HUES64 (cell line): ENCODE results near the gene ACTN1.
"Not testable (repeated sequence)": the region's sequence is repeated elsewhere in the genome, so short reads cannot be mapped to it uniquely, and the experiment has no call there.

Experiments used
- H3K27ac ChIP-seq: 2 replicates; pipeline ENCODE4 v1.7.0; 2013; ENCODE audit warnings: low read depth, low read length, inconsistent platforms
- H3K27me3 ChIP-seq: 2 replicates; pipeline ENCODE4 v1.6.1; 2013; ENCODE audit warnings: mild to moderate bottlenecking, low read length; ENCODE audit not compliant: insufficient read depth
- H3K36me3 ChIP-seq: 2 replicates; pipeline ENCODE4 v1.6.1; 2013; ENCODE audit warnings: mild to moderate bottlenecking, low read length; ENCODE audit not compliant: insufficient read depth
- H3K4me1 ChIP-seq: 2 replicates; pipeline ENCODE4 v1.6.1; 2013; ENCODE audit warnings: mild to moderate bottlenecking, low read length, moderate library complexity; ENCODE audit not compliant: insufficient read depth
- H3K4me3 ChIP-seq: 2 replicates; pipeline ENCODE4 v1.5.1; 2013; ENCODE audit warnings: mild to moderate bottlenecking, low read length, moderate library complexity
- H3K9ac ChIP-seq: 2 replicates; pipeline ENCODE4 v1.6.1; 2013; ENCODE audit warnings: mild to moderate bottlenecking, low read depth, low read length
- H3K9me3 ChIP-seq: 2 replicates; pipeline ENCODE4 v1.6.1; 2013; ENCODE audit warnings: low read depth, low read length; ENCODE audit not compliant: insufficient read depth
- WGBS: fragments of 150-250, 120-280 bp; methylation state at CpG from one replicate; pipeline ENCODE4 v1.1.7; 2013; ENCODE audit warnings: missing lambda C conversion rate; 5-methylcytosine and 5-hydroxymethylcytosine counted together

The ACTN1 gene

DNA sequence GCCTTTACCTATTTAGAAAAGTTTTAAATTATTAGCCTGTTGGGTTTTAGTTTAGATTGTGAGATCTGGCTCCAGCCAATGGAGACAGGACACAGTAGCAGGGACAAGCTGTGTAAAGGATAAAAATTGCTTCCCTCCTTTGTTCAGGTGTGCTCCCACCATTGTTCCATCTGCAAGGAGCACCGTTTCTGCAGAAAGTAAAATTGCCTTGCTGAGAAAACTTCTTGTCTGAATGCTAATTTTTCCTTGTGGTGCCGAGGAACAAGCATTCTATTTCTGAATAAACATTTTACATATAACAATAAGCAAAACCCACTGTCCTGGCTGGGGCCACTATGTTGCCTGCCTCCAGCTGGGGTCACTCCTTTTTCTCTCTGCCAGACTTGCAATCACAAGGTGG is 113.6 kb downstream of the ACTN1 start:
- no peak overlapping the region for H3K27ac ChIP-seq
- WGBS, result 91% methylated on average over 2 of the region's 2 CpGs
- H3K4me1 ChIP-seq, result no peaks in the 10 kb centered on the region
- H3K27me3 ChIP-seq, result no peaks in the 10 kb centered on the region
- no peak overlapping the region for H3K9ac ChIP-seq
- peaks cover 13% of the 10 kb centered on the region; the same call in 1 of the 2 replicates for H3K9me3 ChIP-seq
- no peak overlapping the region for H3K4me3 ChIP-seq
- peaks cover 2% of the 10 kb centered on the region; the same call in 1 of the 2 replicates for H3K36me3 ChIP-seq

DNA sequence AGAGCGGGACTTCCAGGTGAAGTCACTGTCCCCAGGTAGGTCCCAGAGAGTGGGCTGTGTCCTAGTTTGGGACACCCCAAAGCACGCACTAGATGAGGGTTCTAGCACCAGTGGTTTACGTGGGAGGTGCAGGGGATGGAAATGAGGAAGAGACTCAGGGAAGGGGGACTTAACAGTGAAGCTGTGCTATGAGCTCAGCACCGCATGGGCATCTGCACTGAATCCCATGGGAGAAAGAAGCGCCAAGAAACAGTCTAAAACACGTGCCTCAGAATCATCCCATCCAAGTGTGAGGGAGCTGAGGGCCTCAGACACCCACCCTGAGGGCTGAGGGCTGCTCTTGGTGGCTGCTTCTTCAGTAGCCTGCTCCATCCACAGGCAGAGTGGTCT is 114.7 kb downstream of the ACTN1 start:
- Histone ChIP-seq H3K4me3 (no peak overlapping the region), H3K9ac (no peak overlapping the region), H3K4me1 (no peaks in the 10 kb centered on the region), H3K36me3 (peaks cover 2% of the 10 kb centered on the region; the same call in 1 of the 2 replicates), H3K9me3 (peaks cover 13% of the 10 kb centered on the region; the same call in 1 of the 2 replicates), H3K27ac (no peak overlapping the region), H3K27me3 (no peaks in the 10 kb centered on the region)
- 94% methylated on average over 6 of the region's 6 CpGs for WGBS

DNA sequence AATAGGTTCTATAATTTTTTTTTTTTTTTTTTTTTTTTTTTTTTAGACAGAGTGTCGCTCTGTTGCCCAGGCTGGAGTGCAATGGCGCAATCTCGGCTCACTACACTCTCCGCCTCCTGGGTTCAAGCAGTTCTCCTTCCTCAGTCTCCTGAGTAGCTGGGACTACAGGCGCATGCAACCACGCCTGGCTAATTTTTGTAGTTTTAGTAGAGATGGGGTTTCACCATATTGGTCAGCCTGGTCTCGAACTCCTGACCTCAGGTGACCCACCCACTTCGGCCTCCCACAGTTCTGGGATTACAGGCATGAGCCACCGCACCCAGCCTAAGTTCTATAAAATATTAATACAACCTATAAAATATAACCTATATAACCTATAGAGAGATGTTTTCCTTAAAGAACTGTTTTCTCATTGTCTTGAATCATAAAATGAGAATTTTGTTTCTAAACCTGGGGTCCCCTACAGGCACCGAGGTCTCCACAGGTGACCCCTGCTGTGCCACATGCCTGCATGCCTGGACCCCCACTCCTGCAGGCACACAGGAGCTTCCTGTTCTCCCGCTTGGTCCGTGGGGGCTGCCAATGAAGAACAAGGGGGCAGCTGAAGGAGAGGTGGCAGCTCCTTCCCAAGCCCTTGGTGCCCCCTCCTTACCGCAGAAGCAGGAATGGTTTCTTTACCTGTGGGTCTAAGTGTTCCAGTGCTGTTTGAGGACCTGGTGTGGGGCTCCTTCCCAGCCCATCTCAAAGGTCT is 115.3 kb downstream of the ACTN1 start:
- no peak overlapping the region for H3K9ac ChIP-seq
- H3K9me3 ChIP-seq, result peaks cover 13% of the 10 kb centered on the region; the same call in 1 of the 2 replicates
- H3K4me1 ChIP-seq, result no peaks in the 10 kb centered on the region
- peaks cover 2% of the 10 kb centered on the region; the same call in 1 of the 2 replicates for H3K36me3 ChIP-seq
- H3K4me3 ChIP-seq, result no peak overlapping the region
- WGBS, result 94% methylated on average over 12 of the region's 13 CpGs
- no peaks in the 10 kb centered on the region for H3K27me3 ChIP-seq
- H3K27ac ChIP-seq, result no peak overlapping the region

DNA sequence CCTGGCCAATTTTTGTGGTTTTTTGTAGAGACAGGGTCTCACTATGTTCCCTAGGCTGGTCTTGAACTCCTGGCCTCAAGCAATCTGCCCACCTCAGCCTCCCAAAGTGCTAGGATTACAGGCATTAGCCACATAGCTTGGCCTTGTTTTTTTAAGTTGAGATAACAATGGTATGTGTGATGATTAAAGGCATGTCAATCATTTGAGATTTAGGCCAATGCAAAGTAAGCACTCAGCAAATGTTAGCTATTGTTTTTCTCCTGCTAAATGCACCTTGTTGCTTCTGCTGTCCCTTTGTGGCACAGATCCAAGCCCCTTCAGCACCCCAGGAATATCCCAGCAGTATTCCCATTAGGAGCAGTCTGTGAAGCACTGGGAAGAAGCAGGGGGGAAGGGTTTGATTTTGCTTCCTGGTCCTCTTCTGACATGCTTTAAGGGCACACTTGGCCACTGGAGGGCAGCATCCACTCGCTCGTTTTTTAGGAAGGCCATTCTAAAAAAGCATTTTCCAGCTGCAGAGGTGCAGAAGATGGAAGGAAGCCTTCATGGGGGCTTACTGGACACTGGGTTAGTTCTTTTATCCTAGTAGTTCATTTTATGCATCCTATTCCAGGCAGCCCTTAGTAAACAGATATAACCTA is 116.0 kb downstream of the ACTN1 start:
- Histone ChIP-seq H3K27ac (no peak overlapping the region), H3K36me3 (peaks cover 2% of the 10 kb centered on the region; the same call in 1 of the 2 replicates), H3K4me1 (no peaks in the 10 kb centered on the region), H3K4me3 (no peak overlapping the region), H3K27me3 (no peaks in the 10 kb centered on the region), H3K9me3 (peaks cover 13% of the 10 kb centered on the region; the same call in 1 of the 2 replicates), H3K9ac (no peak overlapping the region)
- 2% methylated on average over 2 of the region's 2 CpGs for WGBS

DNA sequence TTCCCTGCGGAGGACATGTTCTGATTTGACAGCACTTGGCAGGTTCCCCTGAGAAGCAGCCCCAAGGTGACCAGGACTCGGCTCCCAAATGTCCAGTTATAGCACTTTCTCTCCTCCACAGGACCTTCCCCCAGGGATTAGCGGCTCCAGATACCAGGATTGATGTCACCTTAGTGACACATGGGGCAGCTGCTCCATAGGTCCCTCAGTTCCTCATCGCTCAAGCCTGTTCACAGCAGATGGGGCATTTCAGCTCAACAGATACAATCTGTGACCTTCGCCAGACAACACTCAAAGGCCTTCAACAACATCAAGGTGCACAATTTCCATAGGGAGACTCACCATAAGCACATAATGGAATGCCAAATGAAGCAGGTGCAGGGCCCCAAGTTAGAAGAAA is 118.3 kb downstream of the ACTN1 start:
- peaks cover 12% of the 10 kb centered on the region; the same call in 1 of the 2 replicates for H3K9me3 ChIP-seq
- H3K27me3 ChIP-seq, result no peaks in the 10 kb centered on the region
- H3K9ac ChIP-seq, result no peak overlapping the region
- H3K36me3 ChIP-seq, result peaks cover 2% of the 10 kb centered on the region; the same call in 1 of the 2 replicates
- no peak overlapping the region for H3K27ac ChIP-seq
- 91% methylated on average over 5 of the region's 5 CpGs for WGBS
- no peak overlapping the region for H3K4me3 ChIP-seq
- no peaks in the 10 kb centered on the region for H3K4me1 ChIP-seq

DNA sequence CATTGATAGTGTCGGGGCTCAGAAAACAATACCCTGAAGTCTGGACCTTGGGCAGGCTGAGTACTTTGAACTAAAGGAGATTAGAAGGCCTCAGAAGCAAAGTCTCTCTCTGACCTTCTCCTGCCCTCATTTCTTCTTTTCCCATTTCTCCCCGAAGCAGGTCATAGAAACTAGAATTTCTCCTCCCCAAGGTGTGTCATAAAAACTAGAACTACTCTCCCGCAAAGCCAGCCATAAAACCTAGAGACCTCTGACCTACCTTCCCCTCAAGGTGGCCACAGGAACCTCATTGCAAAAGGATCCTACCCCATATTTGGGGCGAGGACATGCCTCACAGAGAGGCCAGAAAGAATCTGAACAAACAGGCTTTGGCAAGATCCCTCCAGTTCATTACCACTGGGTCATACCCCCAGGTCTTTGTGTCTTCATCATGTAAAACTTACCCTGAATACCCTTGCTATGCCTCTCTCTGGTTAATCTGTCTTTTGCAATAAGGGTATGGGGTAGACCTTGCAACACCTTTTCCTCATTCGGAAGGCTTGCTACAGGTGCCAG is 121.5 kb downstream of the ACTN1 start:
- WGBS, result 91% methylated on average over 5 of the region's 5 CpGs

DNA sequence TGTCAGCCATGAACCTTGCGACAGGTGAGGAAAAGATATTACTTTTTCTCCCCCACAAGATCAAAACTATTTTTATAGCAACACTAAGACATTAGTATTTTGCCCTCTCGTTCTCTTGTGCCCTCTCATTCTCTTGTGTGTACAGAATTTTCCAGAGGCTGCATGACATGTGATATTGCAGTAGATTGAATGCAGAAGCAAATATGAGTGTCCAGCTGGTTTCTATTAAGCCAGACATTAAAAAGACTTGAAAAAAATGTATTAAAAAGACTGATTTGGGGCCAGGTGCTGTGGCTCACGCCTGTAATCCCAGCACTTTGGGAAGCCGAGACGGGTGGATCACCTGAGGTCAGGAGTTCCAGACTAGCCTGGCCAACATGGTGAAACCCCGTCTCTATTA is 122.5 kb downstream of the ACTN1 start:
- H3K27me3 ChIP-seq, result no peaks in the 10 kb centered on the region
- no peak overlapping the region for H3K4me3 ChIP-seq
- WGBS, result 98% methylated on average over 6 of the region's 6 CpGs
- no peaks in the 10 kb centered on the region for H3K36me3 ChIP-seq
- peaks cover 5% of the 10 kb centered on the region; the same call in 1 of the 2 replicates for H3K9me3 ChIP-seq
- H3K4me1 ChIP-seq, result no peaks in the 10 kb centered on the region
- no peak overlapping the region for H3K9ac ChIP-seq
- no peak overlapping the region for H3K27ac ChIP-seq

More for the DNA sequence above, 121.5 kb downstream of the ACTN1 start:
- Histone ChIP-seq H3K9ac (no peak overlapping the region), H3K4me1 (no peaks in the 10 kb centered on the region), H3K4me3 (no peak overlapping the region), H3K9me3 (peaks cover under 1% of the 10 kb centered on the region; the same call in 1 of the 2 replicates), H3K36me3 (no peaks in the 10 kb centered on the region), H3K27ac (no peak overlapping the region), H3K27me3 (no peaks in the 10 kb centered on the region)

DNA sequence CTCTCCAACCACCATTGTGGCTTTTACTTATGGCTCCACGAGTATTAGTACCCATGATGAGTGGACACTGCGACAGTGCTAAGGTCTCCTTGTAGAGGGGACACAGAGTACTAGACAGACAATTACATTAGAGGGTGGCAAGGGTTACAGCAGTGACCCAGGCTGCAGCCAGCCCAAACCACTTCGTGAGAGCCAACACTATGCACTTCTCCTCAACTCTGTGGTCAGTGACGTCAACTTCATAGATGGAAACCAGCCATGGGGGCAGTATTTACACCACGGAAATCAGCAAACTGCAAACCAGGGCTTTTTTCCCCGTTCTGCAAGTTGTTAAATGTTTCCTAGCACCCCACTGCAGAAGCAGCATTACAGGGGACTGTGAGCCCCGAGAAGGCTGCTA is 124.7 kb downstream of the ACTN1 start:
- Histone ChIP-seq H3K4me3 (no peak overlapping the region), H3K27ac (no peak overlapping the region), H3K4me1 (no peaks in the 10 kb centered on the region), H3K27me3 (no peaks in the 10 kb centered on the region), H3K9me3 (peaks cover 5% of the 10 kb centered on the region; the same call in 1 of the 2 replicates), H3K9ac (no peak overlapping the region), H3K36me3 (no peaks in the 10 kb centered on the region)
- 90% methylated on average over 7 of the region's 7 CpGs for WGBS

DNA sequence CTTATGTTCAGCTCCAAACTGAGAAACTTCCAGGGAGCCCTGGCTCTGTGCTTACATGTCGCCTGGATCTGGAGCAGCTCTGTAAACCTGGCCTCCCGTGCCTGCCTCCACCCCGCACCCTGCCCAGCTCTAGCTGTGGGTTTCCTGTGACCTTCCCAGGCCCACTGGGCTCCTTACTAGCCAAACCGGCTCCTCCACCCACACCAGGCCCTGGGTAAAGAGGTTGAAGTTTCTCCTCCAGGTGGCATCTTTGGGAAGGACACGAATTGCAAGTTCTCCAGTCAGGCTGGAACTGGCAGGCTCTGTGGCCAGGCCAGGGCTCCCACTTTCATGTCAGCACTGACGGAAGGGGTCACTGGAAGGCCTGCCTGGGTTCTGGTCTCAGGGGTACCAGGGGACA is 125.4 kb downstream of the ACTN1 start:
- no peak overlapping the region for H3K4me3 ChIP-seq
- no peaks in the 10 kb centered on the region for H3K27me3 ChIP-seq
- H3K4me1 ChIP-seq, result no peaks in the 10 kb centered on the region
- no peak overlapping the region for H3K27ac ChIP-seq
- H3K9me3 ChIP-seq, result peaks cover 5% of the 10 kb centered on the region; the same call in 1 of the 2 replicates
- WGBS, result 93% methylated on average over 6 of the region's 6 CpGs
- H3K9ac ChIP-seq, result no peak overlapping the region
- H3K36me3 ChIP-seq, result no peaks in the 10 kb centered on the region

DNA sequence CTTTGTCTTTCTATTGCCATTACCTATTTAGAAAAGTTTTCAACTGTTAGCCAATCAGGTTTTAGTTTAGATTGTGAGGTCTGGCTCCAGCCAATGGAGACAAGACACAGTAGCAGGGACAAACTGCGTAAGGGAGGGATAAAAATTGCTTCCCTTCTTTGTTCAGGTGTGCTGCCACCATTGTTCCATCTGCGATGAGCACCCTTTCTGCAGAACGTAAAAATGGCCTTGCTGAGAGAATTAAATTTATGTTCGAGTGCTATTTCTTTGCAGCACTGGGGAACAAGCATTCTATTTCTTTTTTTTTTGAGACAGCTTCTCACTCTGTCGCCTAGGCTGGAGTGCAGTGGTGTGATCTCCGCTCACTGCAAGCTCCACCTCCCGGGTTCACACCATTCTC is 126.6 kb downstream of the ACTN1 start:
- 97% methylated on average over 7 of the region's 7 CpGs for WGBS
- not testable (repeated sequence) for H3K9ac ChIP-seq, H3K27ac ChIP-seq, H3K9me3 ChIP-seq, H3K36me3 ChIP-seq, H3K4me1 ChIP-seq, H3K4me3 ChIP-seq, H3K27me3 ChIP-seq

DNA sequence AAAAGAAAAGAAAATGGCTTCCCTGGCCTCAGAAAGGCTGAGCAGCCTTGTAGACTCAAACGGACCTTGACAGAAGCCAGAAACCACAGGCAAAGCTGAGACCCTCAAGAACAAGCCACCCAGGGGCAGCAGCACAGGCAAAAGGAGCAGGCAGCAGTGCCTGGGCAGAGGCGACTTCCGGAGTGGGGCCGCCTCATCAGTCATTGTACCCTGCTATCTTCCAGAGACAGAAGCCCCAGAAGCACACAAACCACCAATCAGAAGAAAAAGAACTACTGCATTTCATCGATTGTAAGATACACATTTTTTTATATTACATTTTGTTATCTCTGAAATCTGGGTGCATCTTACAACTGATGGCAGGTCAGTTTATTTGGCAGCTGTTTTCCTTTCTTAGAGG is 128.0 kb downstream of the ACTN1 start:
- WGBS, result 91% methylated on average over 4 of the region's 5 CpGs
- H3K4me3 ChIP-seq, result no peak overlapping the region

More for the DNA sequence above, 128.0 kb downstream of the ACTN1 start:
- Histone ChIP-seq H3K36me3 (no peaks in the 10 kb centered on the region), H3K27ac (no peak overlapping the region), H3K9me3 (peaks cover 5% of the 10 kb centered on the region; the same call in 1 of the 2 replicates), H3K9ac (no peak overlapping the region), H3K27me3 (no peaks in the 10 kb centered on the region), H3K4me1 (no peaks in the 10 kb centered on the region)
